Measurements from ENCODE around the gene RING1.

RING1 gene

DNA sequence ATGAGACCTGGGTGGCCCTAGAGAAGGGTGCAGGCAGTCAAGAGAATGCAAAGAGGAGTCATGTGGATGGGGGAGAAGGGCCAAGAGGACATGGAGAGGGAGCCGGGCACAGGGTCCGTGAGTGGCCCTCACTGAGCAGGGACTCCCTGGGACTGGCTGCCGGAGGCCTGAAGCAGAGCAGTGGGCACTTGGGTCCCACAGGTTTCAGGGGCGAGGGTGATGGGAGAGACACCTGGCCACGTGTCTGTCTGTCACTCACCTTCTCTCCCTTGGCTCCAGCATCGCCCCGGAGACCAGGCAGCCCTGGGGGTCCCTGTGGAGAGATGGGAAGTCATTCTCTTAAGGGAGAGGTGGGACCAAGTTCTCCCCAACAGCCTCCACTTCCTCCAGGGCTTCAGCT is 41.5 kb upstream of the RING1 start:
- H3K4me1 ChIP-seq (ENCODE audit: control insufficient read depth, insufficient read depth, low read length) = peaks cover 5% of the 10 kb centered on the region
- no peaks in the 10 kb centered on the region for H3K9me3 ChIP-seq (ENCODE audit: control insufficient read depth in 2 of 2, low read length in 2 of 2)
- H3K9ac ChIP-seq (ENCODE audit: low read length in 2 of 2) = no peak overlapping the region
- no peaks in the 10 kb centered on the region for H3K36me3 ChIP-seq (ENCODE audit: control insufficient read depth in 2 of 2, insufficient read depth in 2 of 2, low read length in 2 of 2)
- H3K4me3 ChIP-seq (ENCODE audit: low read length in 2 of 2) = no peak overlapping the region
- H3K27me3 ChIP-seq (ENCODE audit: control insufficient read depth in 1 of 2, insufficient read depth in 2 of 2, low read length in 2 of 2) = no peaks in the 10 kb centered on the region
- H3K27ac ChIP-seq (ENCODE audit: low read length) = no peak overlapping the region

DNA sequence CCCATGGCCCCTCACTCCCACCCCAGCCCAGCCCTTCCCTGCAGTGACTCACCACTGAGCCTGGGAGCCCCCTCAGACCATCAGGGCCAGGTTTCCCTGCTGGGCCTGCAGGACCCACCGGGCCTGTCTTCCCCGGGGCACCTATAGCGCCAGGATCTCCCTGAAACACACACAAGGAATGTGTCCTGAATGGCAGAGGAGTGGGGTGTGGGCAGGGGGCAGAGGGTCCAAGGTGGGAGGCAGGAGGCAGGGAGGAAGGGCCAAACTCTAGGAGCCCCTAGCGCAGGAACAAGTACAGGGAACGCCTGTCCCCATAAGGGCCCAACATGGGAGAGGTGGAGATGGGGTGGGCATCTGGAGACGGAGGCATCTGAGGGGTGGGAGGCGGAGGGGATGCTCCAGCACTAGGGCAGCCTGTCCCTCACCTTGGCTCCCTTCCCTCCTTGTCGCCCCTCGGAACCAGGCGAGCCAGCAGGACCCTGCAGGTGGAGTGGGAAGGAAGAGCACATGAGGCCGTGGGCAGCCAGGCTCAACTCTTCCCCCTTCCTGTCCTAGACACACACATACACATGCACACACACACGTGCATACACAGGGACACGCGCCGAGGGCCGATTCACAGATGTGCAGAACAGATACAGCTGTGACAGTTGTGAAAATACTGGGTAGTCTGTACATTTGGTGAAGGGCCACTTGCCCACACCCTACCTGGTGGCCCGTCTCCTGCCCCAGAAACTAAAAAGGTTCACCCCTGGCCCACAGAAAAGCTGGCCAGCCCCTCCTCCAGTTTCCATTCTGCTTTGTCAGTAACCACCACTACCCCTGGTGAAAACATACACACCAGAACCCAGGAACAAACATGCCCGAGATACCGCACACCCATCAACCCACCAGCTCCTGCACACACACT is 40.7 kb upstream of the RING1 start:
- no peaks in the 10 kb centered on the region for H3K36me3 ChIP-seq (ENCODE audit: control insufficient read depth in 2 of 2, insufficient read depth in 2 of 2, low read length in 2 of 2)
- H3K4me3 ChIP-seq (ENCODE audit: low read length in 2 of 2) = no peak overlapping the region
- no peaks in the 10 kb centered on the region for H3K4me1 ChIP-seq (ENCODE audit: control insufficient read depth, insufficient read depth, low read length)
- H3K9ac ChIP-seq (ENCODE audit: low read length in 2 of 2) = no peak overlapping the region
- H3K9me3 ChIP-seq (ENCODE audit: control insufficient read depth in 2 of 2, low read length in 2 of 2) = no peaks in the 10 kb centered on the region
- H3K27ac ChIP-seq (ENCODE audit: low read length) = no peak overlapping the region
- H3K27me3 ChIP-seq (ENCODE audit: control insufficient read depth in 1 of 2, insufficient read depth in 2 of 2, low read length in 2 of 2) = no peaks in the 10 kb centered on the region

DNA sequence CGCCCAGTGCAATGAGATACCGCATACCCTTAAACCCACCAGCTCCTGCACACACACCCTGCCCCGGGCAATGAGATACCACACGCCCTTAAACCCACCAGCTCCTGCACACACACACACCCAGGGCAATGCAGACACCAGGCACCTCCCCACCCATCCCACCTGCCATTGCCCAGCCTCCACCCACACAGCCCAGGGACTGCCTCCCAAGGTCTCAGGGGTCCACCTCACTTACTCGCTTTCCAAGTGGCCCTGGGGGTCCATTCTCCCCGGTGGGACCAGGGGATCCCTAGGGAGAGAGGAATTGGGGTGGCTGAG is 40.1 kb upstream of the RING1 start:
- Histone ChIP-seq H3K9me3 (ENCODE audit: control insufficient read depth in 2 of 2, low read length in 2 of 2) (no peaks in the 10 kb centered on the region), H3K27ac (ENCODE audit: low read length) (no peak overlapping the region), H3K9ac (ENCODE audit: low read length in 2 of 2) (no peak overlapping the region), H3K4me1 (ENCODE audit: control insufficient read depth, insufficient read depth, low read length) (no peaks in the 10 kb centered on the region), H3K27me3 (ENCODE audit: control insufficient read depth in 1 of 2, insufficient read depth in 2 of 2, low read length in 2 of 2) (no peaks in the 10 kb centered on the region), H3K36me3 (ENCODE audit: control insufficient read depth in 2 of 2, insufficient read depth in 2 of 2, low read length in 2 of 2) (no peaks in the 10 kb centered on the region), H3K4me3 (ENCODE audit: low read length in 2 of 2) (no peak overlapping the region)

GRCh38 chr6:33168639-33169038 is 39.7 kb upstream of the RING1 start:
- no peaks in the 10 kb centered on the region for H3K36me3 ChIP-seq (ENCODE audit: control insufficient read depth in 2 of 2, insufficient read depth in 2 of 2, low read length in 2 of 2)
- no peak overlapping the region for H3K4me3 ChIP-seq (ENCODE audit: low read length in 2 of 2)
- H3K27me3 ChIP-seq (ENCODE audit: control insufficient read depth in 1 of 2, insufficient read depth in 2 of 2, low read length in 2 of 2) = no peaks in the 10 kb centered on the region
- H3K27ac ChIP-seq (ENCODE audit: low read length) = no peak overlapping the region
- H3K9ac ChIP-seq (ENCODE audit: low read length in 2 of 2) = no peak overlapping the region
- no peaks in the 10 kb centered on the region for H3K4me1 ChIP-seq (ENCODE audit: control insufficient read depth, insufficient read depth, low read length)
- no peaks in the 10 kb centered on the region for H3K9me3 ChIP-seq (ENCODE audit: control insufficient read depth in 2 of 2, low read length in 2 of 2)

GRCh38 chr6:33169291-33170175 is 38.8 kb upstream of the RING1 start:
- Histone ChIP-seq H3K36me3 (ENCODE audit: control insufficient read depth in 2 of 2, insufficient read depth in 2 of 2, low read length in 2 of 2) (no peaks in the 10 kb centered on the region), H3K9ac (ENCODE audit: low read length in 2 of 2) (no peak overlapping the region), H3K27ac (ENCODE audit: low read length) (no peak overlapping the region), H3K4me1 (ENCODE audit: control insufficient read depth, insufficient read depth, low read length) (no peaks in the 10 kb centered on the region), H3K4me3 (ENCODE audit: low read length in 2 of 2) (no peak overlapping the region), H3K9me3 (ENCODE audit: control insufficient read depth in 2 of 2, low read length in 2 of 2) (no peaks in the 10 kb centered on the region), H3K27me3 (ENCODE audit: control insufficient read depth in 1 of 2, insufficient read depth in 2 of 2, low read length in 2 of 2) (no peaks in the 10 kb centered on the region)

DNA sequence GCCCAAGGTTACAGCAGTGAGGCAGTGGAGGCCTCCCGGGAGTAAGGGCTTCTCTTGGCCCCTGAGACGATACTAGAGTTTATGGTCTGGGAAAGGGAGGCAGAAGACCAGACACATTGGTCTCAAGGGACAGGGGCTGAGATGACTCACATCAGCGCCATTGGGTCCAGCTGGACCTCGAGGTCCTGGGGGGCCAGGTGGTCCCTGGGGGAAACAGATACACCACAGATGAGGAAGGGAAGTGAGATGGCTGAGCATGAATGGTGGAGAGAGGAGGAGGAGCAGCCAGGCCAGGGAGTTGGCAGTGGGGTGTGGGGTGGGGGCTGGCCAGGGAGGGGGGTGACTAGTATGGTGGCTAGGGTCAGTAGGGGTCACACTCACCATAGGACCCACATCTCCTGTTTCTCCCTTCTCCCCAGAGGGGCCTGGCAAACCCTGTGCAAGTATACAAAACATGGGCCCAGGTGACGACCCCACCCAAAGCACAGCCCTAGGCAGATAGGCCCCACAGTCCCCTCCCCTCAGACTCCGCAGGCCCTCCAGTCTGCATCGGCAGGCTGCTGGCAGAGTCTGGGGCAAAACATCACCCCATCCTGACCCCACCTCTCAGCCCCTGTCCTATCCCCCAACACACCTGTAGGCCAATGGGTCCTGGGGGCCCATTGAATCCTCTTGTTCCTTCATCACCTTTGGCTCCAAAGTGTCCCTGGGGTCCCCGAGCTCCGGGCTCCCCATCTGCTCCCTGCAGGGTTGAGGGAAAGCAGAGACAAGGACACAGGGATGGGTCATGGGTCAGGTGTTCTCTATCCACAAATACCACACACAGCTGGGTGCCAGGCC is 37.9 kb upstream of the RING1 start:
- no peak overlapping the region for H3K27ac ChIP-seq (ENCODE audit: low read length)
- no peaks in the 10 kb centered on the region for H3K27me3 ChIP-seq (ENCODE audit: control insufficient read depth in 1 of 2, insufficient read depth in 2 of 2, low read length in 2 of 2)
- no peak overlapping the region for H3K9ac ChIP-seq (ENCODE audit: low read length in 2 of 2)
- H3K4me3 ChIP-seq (ENCODE audit: low read length in 2 of 2) = no peak overlapping the region
- H3K9me3 ChIP-seq (ENCODE audit: control insufficient read depth in 2 of 2, low read length in 2 of 2) = no peaks in the 10 kb centered on the region
- H3K36me3 ChIP-seq (ENCODE audit: control insufficient read depth in 2 of 2, insufficient read depth in 2 of 2, low read length in 2 of 2) = no peaks in the 10 kb centered on the region
- no peaks in the 10 kb centered on the region for H3K4me1 ChIP-seq (ENCODE audit: control insufficient read depth, insufficient read depth, low read length)

- Histone ChIP-seq H3K36me3 (ENCODE audit: control insufficient read depth in 2 of 2, insufficient read depth in 2 of 2, low read length in 2 of 2) (no peaks in the 10 kb centered on the region), H3K27me3 (ENCODE audit: control insufficient read depth in 1 of 2, insufficient read depth in 2 of 2, low read length in 2 of 2) (no peaks in the 10 kb centered on the region), H3K4me1 (ENCODE audit: control insufficient read depth, insufficient read depth, low read length) (no peaks in the 10 kb centered on the region), H3K4me3 (ENCODE audit: low read length in 2 of 2) (no peak overlapping the region), H3K27ac (ENCODE audit: low read length) (no peak overlapping the region), H3K9me3 (ENCODE audit: control insufficient read depth in 2 of 2, low read length in 2 of 2) (no peaks in the 10 kb centered on the region), H3K9ac (ENCODE audit: low read length in 2 of 2) (no peak overlapping the region)
These were observed 37.1 kb upstream of the RING1 start for GRCh38 chr6:33171016-33171879.

- H3K27me3 ChIP-seq (ENCODE audit: control insufficient read depth in 1 of 2, insufficient read depth in 2 of 2, low read length in 2 of 2) = no peaks in the 10 kb centered on the region
- H3K9ac ChIP-seq (ENCODE audit: low read length in 2 of 2) = no peak overlapping the region
- H3K4me1 ChIP-seq (ENCODE audit: control insufficient read depth, insufficient read depth, low read length) = no peaks in the 10 kb centered on the region
- H3K9me3 ChIP-seq (ENCODE audit: control insufficient read depth in 2 of 2, low read length in 2 of 2) = no peaks in the 10 kb centered on the region
- no peaks in the 10 kb centered on the region for H3K36me3 ChIP-seq (ENCODE audit: control insufficient read depth in 2 of 2, insufficient read depth in 2 of 2, low read length in 2 of 2)
- H3K27ac ChIP-seq (ENCODE audit: low read length) = no peak overlapping the region
- H3K4me3 ChIP-seq (ENCODE audit: low read length in 2 of 2) = no peak overlapping the region
These were observed 36.2 kb upstream of the RING1 start for GRCh38 chr6:33171880-33172687.

- no peaks in the 10 kb centered on the region for H3K9me3 ChIP-seq (ENCODE audit: control insufficient read depth in 2 of 2, low read length in 2 of 2)
- H3K9ac ChIP-seq (ENCODE audit: low read length in 2 of 2) = no peak overlapping the region
- H3K4me1 ChIP-seq (ENCODE audit: control insufficient read depth, insufficient read depth, low read length) = no peaks in the 10 kb centered on the region
- no peaks in the 10 kb centered on the region for H3K36me3 ChIP-seq (ENCODE audit: control insufficient read depth in 2 of 2, insufficient read depth in 2 of 2, low read length in 2 of 2)
- no peak overlapping the region for H3K4me3 ChIP-seq (ENCODE audit: low read length in 2 of 2)
- H3K27me3 ChIP-seq (ENCODE audit: control insufficient read depth in 1 of 2, insufficient read depth in 2 of 2, low read length in 2 of 2) = no peaks in the 10 kb centered on the region
- H3K27ac ChIP-seq (ENCODE audit: low read length) = no peak overlapping the region
These were observed 35.4 kb upstream of the RING1 start for GRCh38 chr6:33172688-33173534.

All from stomach smooth muscle (tissue), 2 donors.